Muscle layer of duodenum (tissue), 2 donors: Measurements from ENCODE around the gene ADAMTS17.

Experiments
- H3K27ac ChIP-seq: one replicate; pipeline ENCODE4 v1.7.0; 2013; ENCODE audit warnings: mild to moderate bottlenecking, low read length
- H3K27me3 ChIP-seq: one replicate; pipeline ENCODE4 v1.7.0; 2013; ENCODE audit warnings: low read depth, mild to moderate bottlenecking, control low read depth, low read length
- H3K36me3 ChIP-seq, 2 donors: one replicate each; pipeline ENCODE4 v1.7.0; 2013; ENCODE audit warnings: low read length in 2 of 2, control low read depth in 1 of 2, mild to moderate bottlenecking in 1 of 2; ENCODE audit not compliant: insufficient read depth in 2 of 2, control insufficient read depth in 1 of 2
- H3K4me1 ChIP-seq, 2 donors: one replicate each; pipeline ENCODE4 v1.7.0; 2013; ENCODE audit warnings: low read length in 2 of 2, mild to moderate bottlenecking in 2 of 2, control low read depth in 1 of 2, moderate library complexity in 1 of 2; ENCODE audit not compliant: insufficient read depth in 2 of 2, control insufficient read depth in 1 of 2
- H3K4me3 ChIP-seq, 2 donors: one replicate each; pipeline ENCODE4 v1.7.0; 2013; ENCODE audit warnings: low read length in 2 of 2, low read depth in 1 of 2, mild to moderate bottlenecking in 1 of 2
- H3K9me3 ChIP-seq, 2 donors: one replicate each; pipeline ENCODE4 v1.7.0; 2013; ENCODE audit warnings: low read length in 2 of 2, control low read depth in 1 of 2, mild to moderate bottlenecking in 1 of 2; ENCODE audit not compliant: control insufficient read depth in 1 of 2
- donor health status: healthy.

ADAMTS17 gene

DNA sequence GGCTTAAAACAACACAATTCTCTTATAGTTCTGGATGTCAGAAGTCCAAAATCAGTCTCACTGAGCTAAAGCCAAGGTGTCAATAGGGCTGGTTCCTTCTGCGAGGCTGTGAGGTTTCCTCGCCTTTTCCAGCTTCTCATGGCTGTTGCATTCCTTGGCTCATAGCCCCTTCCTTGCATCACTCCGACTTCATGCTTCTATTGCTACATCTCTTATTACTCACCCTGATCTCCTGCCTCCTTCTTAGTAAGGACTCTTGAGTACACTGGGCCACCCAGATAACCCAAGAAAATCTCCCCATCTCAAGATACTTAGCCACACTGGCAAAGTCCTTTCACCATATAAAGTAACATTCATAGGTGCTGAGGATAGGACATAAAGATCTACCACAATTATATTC, 193.9 kb downstream of the ADAMTS17 start:
- peaks cover 0 to 5% of the 10 kb centered on the region in 2 donors for H3K4me1 ChIP-seq
- H3K4me3 ChIP-seq = no peak overlapping the region
- peaks cover 6 to 23% of the 10 kb centered on the region in 2 donors for H3K9me3 ChIP-seq
- H3K27ac ChIP-seq = no peak overlapping the region
- no peaks in the 10 kb centered on the region for H3K27me3 ChIP-seq
- no peaks in the 10 kb centered on the region for H3K36me3 ChIP-seq

- no peaks in the 10 kb centered on the region for H3K27me3 ChIP-seq
- no peak overlapping the region for H3K27ac ChIP-seq
Measured at GRCh38 chr15:100143378-100143777, 198.4 kb downstream of the ADAMTS17 start.

GRCh38 chr15:100141311-100142001, 200.3 kb downstream of the ADAMTS17 start:
- no peaks in the 10 kb centered on the region for H3K9me3 ChIP-seq
- H3K36me3 ChIP-seq = no peaks in the 10 kb centered on the region
- no peaks in the 10 kb centered on the region for H3K27me3 ChIP-seq
- H3K4me3 ChIP-seq = no peak overlapping the region
- H3K27ac ChIP-seq = no peak overlapping the region
- peaks cover 0 to 21% of the 10 kb centered on the region in 2 donors for H3K4me1 ChIP-seq

More at GRCh38 chr15:100143378-100143777, 198.4 kb downstream of the ADAMTS17 start:
- Histone ChIP-seq H3K4me3 (no peak overlapping the region), H3K9me3 (peaks cover 6 to 9% of the 10 kb centered on the region in 2 donors), H3K4me1 (peaks cover 0 to 21% of the 10 kb centered on the region in 2 donors), H3K36me3 (no peaks in the 10 kb centered on the region)

DNA sequence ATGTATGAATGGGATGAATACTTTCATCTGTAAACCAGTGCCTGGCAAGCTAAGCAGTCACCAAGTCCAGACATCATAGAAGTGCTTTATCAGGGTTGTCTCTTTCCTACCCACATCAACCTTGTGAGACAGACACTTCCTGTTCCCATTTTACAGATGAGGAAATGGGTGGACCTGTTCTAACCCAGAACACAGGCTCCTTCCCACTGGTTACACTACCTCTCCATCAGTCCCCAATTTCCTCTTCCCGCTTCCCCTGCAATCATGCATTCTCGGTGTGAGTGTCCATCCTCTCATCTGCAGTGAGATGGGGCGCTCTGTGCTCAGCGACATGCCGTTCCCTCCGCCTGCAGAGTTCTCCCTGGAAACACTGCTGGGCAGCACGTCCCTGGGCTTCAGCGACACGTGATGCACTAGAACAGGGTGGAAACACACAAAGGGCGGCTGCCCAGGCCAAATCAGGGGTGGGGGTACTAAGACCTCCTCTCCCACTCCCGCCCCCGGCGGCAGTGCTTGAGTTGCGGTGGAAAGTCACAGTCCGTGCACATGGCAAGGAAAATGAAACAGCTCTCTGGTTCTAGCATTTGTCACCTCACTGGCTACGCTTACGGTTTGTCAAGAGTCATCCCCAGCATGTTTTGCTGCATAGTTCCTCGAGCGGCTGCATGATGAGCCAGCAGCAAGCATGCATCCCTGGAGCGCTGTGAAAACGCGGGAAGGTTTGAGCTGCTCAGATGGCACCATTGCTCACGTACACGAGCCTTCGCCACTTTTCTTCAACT, 201.1 kb downstream of the ADAMTS17 start:
- Histone ChIP-seq H3K27me3 (no peaks in the 10 kb centered on the region), H3K36me3 (no peaks in the 10 kb centered on the region), H3K27ac (no peak overlapping the region), H3K4me3 (no peak overlapping the region), H3K9me3 (no peaks in the 10 kb centered on the region), H3K4me1 (peaks cover 0 to 21% of the 10 kb centered on the region in 2 donors)

DNA sequence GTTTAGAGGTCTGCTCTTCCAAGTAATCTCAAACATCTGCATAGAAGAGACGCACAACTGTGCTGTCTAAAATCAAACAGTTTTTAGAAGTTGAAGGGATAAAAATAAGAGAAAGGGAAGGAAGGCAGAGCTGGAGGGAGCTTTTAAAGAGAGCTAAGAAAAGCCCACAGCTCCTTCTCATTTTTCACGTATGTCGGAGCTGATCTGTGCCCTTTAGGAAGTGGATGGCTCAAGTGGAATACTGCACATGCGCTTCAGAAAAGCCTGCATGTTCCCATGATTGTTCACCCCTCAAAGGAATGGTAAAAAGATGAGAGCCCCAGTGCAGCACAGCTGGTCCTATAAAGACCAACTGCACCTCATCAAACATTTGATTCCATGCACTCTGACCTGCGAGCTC, 207.2 kb downstream of the ADAMTS17 start:
- no peak overlapping the region for H3K27ac ChIP-seq
- no peaks in the 10 kb centered on the region for H3K9me3 ChIP-seq
- H3K4me1 ChIP-seq = no peaks in the 10 kb centered on the region
- H3K36me3 ChIP-seq = no peaks in the 10 kb centered on the region
- H3K4me3 ChIP-seq = no peak overlapping the region
- H3K27me3 ChIP-seq = no peaks in the 10 kb centered on the region

GRCh38 chr15:100134089-100134583, 207.6 kb downstream of the ADAMTS17 start:
- Histone ChIP-seq H3K27me3 (no peaks in the 10 kb centered on the region), H3K9me3 (no peaks in the 10 kb centered on the region), H3K4me1 (no peaks in the 10 kb centered on the region), H3K4me3 (no peak overlapping the region), H3K36me3 (no peaks in the 10 kb centered on the region), H3K27ac (no peak overlapping the region)

- Histone ChIP-seq H3K9me3 (no peaks in the 10 kb centered on the region), H3K27me3 (no peaks in the 10 kb centered on the region), H3K4me1 (no peaks in the 10 kb centered on the region), H3K4me3 (no peak overlapping the region), H3K27ac (no peak overlapping the region), H3K36me3 (no peaks in the 10 kb centered on the region)
Measured at GRCh38 chr15:100133001-100133400, 208.8 kb downstream of the ADAMTS17 start.

DNA sequence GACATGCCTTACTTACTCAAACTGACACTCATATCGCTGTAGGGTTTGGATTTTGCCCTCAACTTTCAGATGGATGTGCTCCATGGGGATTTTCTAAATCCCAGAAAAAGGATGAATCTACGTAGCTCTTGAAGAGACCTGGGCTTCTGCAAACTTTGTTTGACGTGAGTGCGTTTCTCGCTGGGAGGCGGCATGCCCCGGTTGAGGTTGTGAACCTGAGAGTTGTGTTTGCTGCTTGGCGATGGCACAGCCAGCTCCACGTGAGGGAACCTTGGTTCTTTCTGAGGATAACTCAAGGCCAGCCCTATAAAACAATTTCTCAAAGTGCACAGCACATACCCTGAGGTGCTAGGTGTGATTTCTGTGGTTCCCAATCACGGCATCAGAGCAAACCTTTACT, 209.5 kb downstream of the ADAMTS17 start:
- no peaks in the 10 kb centered on the region for H3K27me3 ChIP-seq
- no peaks in the 10 kb centered on the region for H3K9me3 ChIP-seq
- H3K4me3 ChIP-seq = no peak overlapping the region
- H3K27ac ChIP-seq = no peak overlapping the region
- H3K4me1 ChIP-seq = no peaks in the 10 kb centered on the region
- H3K36me3 ChIP-seq = no peaks in the 10 kb centered on the region

- Histone ChIP-seq H3K27me3 (no peaks in the 10 kb centered on the region), H3K27ac (no peak overlapping the region), H3K9me3 (no peaks in the 10 kb centered on the region), H3K4me3 (peak overlapping the region; percentile 20 to 45), H3K36me3 (no peaks in the 10 kb centered on the region), H3K4me1 (no peaks in the 10 kb centered on the region)
Measured at GRCh38 chr15:100131321-100132224, 210.2 kb downstream of the ADAMTS17 start.

GRCh38 chr15:100129677-100130076, 212.1 kb downstream of the ADAMTS17 start:
- no peak overlapping the region for H3K27ac ChIP-seq
- no peaks in the 10 kb centered on the region for H3K36me3 ChIP-seq

More at GRCh38 chr15:100129677-100130076, 212.1 kb downstream of the ADAMTS17 start:
- H3K9me3 ChIP-seq = no peaks in the 10 kb centered on the region
- H3K4me1 ChIP-seq = peaks cover 0 to 11% of the 10 kb centered on the region in 2 donors
- no peaks in the 10 kb centered on the region for H3K27me3 ChIP-seq
- no peak overlapping the region for H3K4me3 ChIP-seq
